SK-N-DZ (cell line): ENCODE results near the gene DOCK4.

Experiments
- DNase-seq: peaks from one replicate; pipeline ENCODE4 v3.0.0-alpha.2; 2015; ENCODE audit warnings: low spot score

DOCK4 gene

GRCh38 chr7:112056409-112056808 lies 149.8 kb downstream of the DOCK4 start:
- DNase-seq, result peak; percentile 69

GRCh38 chr7:112053737-112054069 lies 152.5 kb downstream of the DOCK4 start:
- DNase-seq, result no peak

- DNase-seq, result no peak
Measured at GRCh38 chr7:112052993-112053736, 153.0 kb downstream of the DOCK4 start.

GRCh38 chr7:112052498-112052897 lies 153.7 kb downstream of the DOCK4 start:
- DNase-seq, result no peak

GRCh38 chr7:112050250-112050881 lies 155.8 kb downstream of the DOCK4 start:
- no peak for DNase-seq

- DNase-seq, result no peak
Measured at GRCh38 chr7:112049555-112050249, 156.5 kb downstream of the DOCK4 start.

- DNase-seq, result no peak
Measured at GRCh38 chr7:112047421-112047820, 158.8 kb downstream of the DOCK4 start.

GRCh38 chr7:112045222-112045621 lies 161.0 kb downstream of the DOCK4 start:
- no peak for DNase-seq

GRCh38 chr7:112042631-112043030 lies 163.6 kb downstream of the DOCK4 start:
- DNase-seq, result peak; percentile 97

- no peak for DNase-seq
Measured at GRCh38 chr7:112038353-112038752, 167.8 kb downstream of the DOCK4 start.

GRCh38 chr7:112036071-112036470 lies 170.1 kb downstream of the DOCK4 start:
- no peak for DNase-seq

DNA sequence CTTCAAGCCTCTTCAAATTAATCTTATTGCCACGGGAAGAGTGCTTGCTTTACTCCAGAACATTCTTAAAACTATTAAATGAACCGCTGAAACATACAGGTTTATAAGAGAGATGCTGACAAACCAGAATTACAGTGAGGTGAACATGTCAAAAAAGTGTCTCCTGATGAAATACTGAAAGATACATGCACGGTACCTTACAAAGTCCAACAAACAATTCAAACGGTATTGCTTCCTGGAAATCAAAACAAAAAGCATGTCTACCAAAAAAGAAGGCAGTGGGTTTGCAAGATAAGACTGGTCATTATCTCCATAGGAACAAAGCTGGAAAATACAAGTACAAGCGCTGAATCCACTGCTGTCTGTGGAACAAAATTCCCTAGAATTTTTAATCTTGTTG lies 174.5 kb downstream of the DOCK4 start:
- DNase-seq, result no peak

DNA sequence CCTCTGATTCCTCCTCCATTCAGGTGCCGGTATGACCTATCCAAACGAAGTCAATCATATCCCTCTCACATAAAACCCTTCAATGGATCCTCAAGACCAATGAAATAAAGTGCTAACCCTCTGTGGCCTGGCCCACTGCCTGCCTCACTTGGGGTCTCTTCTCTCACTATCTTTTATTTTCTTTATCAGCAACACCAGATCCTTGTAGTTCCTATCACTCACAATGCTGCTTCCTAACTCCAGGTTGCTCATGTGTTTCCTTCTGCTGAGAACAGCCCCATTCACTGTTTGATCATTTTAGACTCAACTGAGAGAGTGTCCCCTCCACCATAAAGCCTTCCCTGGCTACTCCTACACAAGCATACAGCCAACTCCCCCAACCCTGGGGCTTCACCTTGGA lies 180.6 kb downstream of the DOCK4 start:
- no peak for DNase-seq

DNA sequence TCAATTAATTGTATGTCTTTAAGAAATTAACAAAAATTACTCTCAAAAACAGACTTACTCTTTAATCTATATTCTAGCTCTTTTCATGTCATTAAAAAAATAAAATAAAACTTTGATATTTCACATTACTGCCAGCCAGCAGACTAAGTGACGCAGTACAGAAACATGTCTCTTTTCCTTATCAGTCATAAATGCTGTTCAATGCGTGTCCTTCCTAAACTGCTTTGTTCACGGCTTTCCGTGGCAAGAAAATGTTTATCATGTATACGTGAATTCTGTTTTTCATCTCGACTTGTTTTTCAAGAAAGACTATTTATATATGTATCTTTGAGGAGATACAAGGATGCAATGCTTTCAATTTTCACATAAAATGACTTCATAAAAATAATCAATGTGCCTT lies 182.4 kb downstream of the DOCK4 start:
- no peak for DNase-seq

DNA sequence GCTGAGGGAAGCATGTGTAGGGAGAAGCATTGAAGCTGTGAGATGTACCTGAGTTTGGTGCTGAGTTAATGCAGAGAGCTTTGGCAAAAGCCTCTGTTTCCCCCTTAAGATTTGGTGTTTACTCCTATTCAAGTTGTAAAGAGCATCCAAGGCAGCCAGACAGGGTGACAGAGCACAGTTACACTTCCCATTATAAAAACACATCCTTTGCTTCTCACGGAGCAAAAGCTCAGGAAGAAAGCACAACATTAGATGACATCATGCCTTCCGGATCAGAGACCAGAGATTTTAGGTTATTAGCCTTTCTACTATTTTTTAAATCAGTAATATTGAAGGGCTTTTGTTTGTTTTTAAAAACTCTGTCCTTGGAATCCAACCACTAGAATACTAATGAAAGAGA lies 182.9 kb downstream of the DOCK4 start:
- DNase-seq, result no peak

GRCh38 chr7:112022128-112022527 lies 184.1 kb downstream of the DOCK4 start:
- no peak for DNase-seq

- DNase-seq, result no peak
Measured at GRCh38 chr7:112021379-112022044, 184.7 kb downstream of the DOCK4 start.

- DNase-seq, result no peak
Measured at GRCh38 chr7:112020800-112021199, 185.4 kb downstream of the DOCK4 start.

DNA sequence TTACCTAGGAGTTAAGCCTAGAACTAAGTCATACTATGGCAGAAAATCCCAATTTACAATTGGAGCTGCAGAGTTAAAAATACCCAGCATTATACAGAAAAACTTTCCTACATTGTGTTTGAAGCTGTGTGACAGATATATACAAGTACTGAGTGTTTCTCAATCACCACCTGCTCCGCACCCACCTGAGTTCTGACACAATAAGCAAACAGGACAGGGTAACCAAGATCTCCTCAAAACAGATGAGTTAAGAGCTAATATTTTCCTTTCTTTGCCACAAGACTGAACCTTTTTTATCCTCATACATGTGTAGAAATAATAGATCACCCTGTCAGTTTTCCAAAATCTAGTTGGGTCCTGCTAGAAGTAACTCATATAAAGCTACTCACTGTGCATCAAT lies 186.3 kb downstream of the DOCK4 start:
- no peak for DNase-seq

GRCh38 chr7:112018305-112019030 lies 187.7 kb downstream of the DOCK4 start:
- no peak for DNase-seq

DNA sequence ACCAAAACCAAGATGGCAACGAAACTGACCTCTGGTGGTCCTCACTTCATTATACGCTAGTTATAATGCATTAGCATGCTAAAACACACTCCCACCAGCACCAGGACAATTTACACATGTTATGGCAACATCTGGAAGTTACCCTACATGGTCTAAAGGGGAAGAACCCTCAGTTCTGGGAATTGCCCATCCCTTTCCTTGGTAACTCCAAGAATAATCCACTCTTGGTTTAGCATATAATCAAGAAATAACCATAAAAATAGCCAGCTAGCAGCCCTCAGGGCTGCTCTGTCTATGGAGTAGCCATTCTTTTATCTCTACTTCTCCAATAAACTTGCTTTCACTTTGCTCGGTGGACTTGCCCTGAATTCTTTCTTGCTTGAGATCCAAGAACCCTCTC lies 191.1 kb downstream of the DOCK4 start:
- no peak for DNase-seq

DNA sequence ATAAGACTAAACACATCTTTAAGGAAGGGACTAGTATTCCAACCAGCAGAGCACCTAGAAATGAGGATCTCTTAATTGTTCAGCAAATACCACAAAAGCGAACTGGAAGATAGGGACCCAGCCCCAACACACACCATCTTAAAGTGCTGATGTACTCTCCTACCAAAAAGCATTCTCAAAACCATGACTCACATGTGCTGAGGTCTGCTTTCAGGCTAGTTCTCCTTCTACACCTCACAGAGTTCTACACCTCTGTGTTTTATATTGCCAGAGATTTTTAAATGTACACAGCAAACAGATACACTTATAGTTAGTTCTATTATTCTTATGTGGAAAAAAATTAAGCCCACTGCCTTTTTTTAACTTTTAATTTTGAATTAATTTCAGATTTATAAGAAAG lies 191.9 kb downstream of the DOCK4 start:
- DNase-seq, result no peak
